Stimulated activated memory B cell treated with anti-CD40 and anti-IgM and Interleukin-4, amounts not matched to agents 10 μg/mL and 1 μg/mL and 100 μg/mL, for 72 hours (primary cell): Measurements from ENCODE around the gene AHNAK.
A peak's percentile ranks its signal among the peaks of the same experiment; 100 is the strongest.
"Not testable (repeated sequence)": the region's sequence is repeated elsewhere in the genome, so short reads cannot be mapped to it uniquely, and the experiment has no call there.

ENCODE experiments used
- ATAC-seq: fragments of 150-1000 bp; cut with Tn5 transposase; 2 replicates; pipeline ENCODE4 v1.10.0; 2021
- H3K27ac Mint-ChIP-seq: one replicate; pipeline ENCODE4 v1.8.0; 2022; ENCODE audit warnings: mild to moderate bottlenecking, mixed read lengths
- H3K27me3 Mint-ChIP-seq: one replicate; pipeline ENCODE4 v1.8.0; 2022; ENCODE audit warnings: mixed read lengths
- H3K36me3 Mint-ChIP-seq: one replicate; pipeline ENCODE4 v1.8.0; 2022; ENCODE audit warnings: mixed read lengths
- H3K4me1 Mint-ChIP-seq: one replicate; pipeline ENCODE4 v1.8.0; 2022; ENCODE audit warnings: mixed read lengths
- H3K4me3 Mint-ChIP-seq: one replicate; pipeline ENCODE4 v1.8.0; 2022; ENCODE audit warnings: mild to moderate bottlenecking, moderate library complexity, mixed read lengths
- H3K9me3 Mint-ChIP-seq: one replicate; pipeline ENCODE4 v1.8.0; 2022; ENCODE audit warnings: mixed read lengths

The AHNAK gene

DNA sequence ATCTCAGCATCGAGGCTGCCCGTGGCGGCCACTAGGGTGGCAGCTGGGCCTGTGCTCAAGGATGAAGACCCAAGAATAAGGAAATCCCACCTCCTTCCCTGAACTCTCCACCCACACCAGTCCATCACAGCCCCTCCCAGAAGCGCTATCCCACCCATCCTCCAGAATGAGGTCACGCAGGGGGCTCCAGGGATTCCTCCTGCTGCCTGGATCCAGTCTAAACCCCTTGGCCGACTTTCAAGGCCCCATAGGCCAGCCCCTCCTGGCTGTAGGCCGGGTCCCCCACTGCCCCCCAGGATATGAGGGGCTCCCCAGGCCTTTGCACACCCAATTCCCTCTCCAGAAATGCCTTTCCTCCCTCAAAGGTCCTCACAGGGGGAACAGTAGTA is 146.7 kb downstream of the AHNAK start:
- no peaks in the 10 kb centered on the region for H3K9me3 Mint-ChIP-seq
- H3K36me3 Mint-ChIP-seq, result no peaks in the 10 kb centered on the region
- ATAC-seq, result no peak
- peaks cover 10% of the 10 kb centered on the region for H3K4me1 Mint-ChIP-seq
- no peak overlapping the region for H3K27ac Mint-ChIP-seq
- peaks cover 36% of the 10 kb centered on the region for H3K27me3 Mint-ChIP-seq
- H3K4me3 Mint-ChIP-seq, result no peak overlapping the region

- H3K27ac Mint-ChIP-seq, result no peak overlapping the region
- H3K4me1 Mint-ChIP-seq, result peaks cover 10% of the 10 kb centered on the region
- peaks cover 36% of the 10 kb centered on the region for H3K27me3 Mint-ChIP-seq
- H3K9me3 Mint-ChIP-seq, result no peaks in the 10 kb centered on the region
- H3K36me3 Mint-ChIP-seq, result no peaks in the 10 kb centered on the region
- no peak for ATAC-seq
- H3K4me3 Mint-ChIP-seq, result no peak overlapping the region
Observed at GRCh38 chr11:62399172-62399877, 147.3 kb downstream of the AHNAK start.

DNA sequence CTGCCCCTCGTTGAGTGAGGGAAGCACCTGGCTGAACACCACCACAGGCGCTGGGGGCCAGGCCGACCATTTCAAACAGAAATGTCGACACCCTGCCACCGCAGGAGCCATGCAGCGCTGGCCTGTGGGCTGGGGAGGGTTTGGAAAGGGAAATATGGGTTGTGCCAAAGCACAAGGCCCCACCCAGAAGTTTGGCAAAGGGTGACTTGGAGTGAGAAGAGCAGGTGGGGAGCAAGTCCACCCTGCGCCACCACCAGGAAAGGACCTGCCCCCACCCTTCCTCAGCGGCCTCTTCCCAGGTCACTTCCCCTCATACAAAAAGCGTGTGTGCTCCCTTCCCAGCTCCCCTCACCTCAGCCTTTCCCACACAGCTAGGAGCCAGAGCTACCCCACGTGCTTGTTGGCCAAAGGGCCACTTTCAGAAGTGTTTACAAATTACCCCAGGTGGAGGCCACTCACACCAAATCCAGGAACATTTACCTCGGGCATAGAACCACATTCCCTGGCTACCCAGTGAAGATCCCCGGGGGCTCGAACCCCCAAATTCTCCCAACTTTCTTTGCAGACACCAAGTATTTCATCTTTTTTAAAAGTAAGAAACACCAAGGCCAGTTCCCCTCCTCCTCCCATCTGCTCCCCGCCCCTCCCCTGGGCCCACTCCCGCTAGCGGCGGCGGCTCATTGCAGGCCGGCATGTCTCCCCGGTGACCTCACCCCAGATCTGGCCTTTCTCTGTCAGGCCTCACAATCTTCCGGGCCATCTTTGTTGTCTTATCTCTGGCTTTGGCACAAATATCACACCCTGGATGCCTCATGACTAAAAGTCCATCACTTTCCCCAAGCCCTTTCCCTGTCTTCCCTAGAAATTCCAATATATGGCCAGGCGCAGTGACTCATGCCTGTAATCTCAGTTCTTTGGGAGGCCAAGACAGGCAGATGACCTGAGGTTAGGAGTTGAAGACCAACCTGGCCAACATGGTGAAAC is 148.3 kb downstream of the AHNAK start:
- Mint-ChIP-seq H3K4me1 (peaks cover 10% of the 10 kb centered on the region), H3K27me3 (peaks cover 36% of the 10 kb centered on the region), H3K36me3 (no peaks in the 10 kb centered on the region), H3K4me3 (no peak overlapping the region), H3K9me3 (no peaks in the 10 kb centered on the region), H3K27ac (no peak overlapping the region)
- no peak for ATAC-seq

DNA sequence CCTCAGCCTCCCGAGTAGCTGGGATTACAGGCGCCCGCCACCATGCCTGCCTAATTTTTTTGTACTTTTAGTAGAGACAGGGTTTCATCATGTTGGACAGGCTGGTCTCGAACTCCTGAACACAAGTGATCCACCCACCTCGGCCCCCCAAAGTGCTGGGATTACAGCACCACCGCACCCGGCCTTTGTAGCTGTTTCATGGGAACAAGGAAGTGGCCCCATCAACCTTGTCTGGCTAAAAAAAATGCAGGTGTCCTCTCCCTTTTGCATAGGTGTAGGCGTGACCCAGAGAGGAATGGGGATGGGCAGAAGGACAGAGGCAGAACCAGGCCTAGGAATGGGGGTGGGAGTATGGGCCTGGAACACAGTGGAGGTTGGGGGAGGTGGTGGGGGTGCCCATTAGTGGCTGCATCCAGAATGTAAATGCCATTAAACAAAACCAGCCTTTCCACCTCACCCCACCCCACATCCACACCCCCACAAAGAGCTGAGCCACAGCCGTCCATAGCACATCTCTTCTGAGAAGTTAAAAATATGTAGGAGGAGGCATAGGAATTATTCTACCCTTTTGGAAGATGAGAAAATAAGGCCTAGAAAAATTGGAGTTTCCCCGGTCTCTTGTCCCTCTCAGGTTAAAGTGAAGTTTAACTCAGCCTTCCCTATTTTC is 150.6 kb downstream of the AHNAK start:
- Mint-ChIP-seq H3K27me3 (peaks cover 24% of the 10 kb centered on the region), H3K36me3 (no peaks in the 10 kb centered on the region), H3K4me3 (no peak overlapping the region), H3K27ac (no peak overlapping the region), H3K9me3 (no peaks in the 10 kb centered on the region), H3K4me1 (no peaks in the 10 kb centered on the region)
- ATAC-seq, result no peak

- no peaks in the 10 kb centered on the region for H3K36me3 Mint-ChIP-seq
- H3K9me3 Mint-ChIP-seq, result no peaks in the 10 kb centered on the region
- H3K27ac Mint-ChIP-seq, result no peak overlapping the region
- peak; percentile 84 for ATAC-seq
- no peaks in the 10 kb centered on the region for H3K4me1 Mint-ChIP-seq
- no peak overlapping the region for H3K4me3 Mint-ChIP-seq
- peaks cover 21% of the 10 kb centered on the region for H3K27me3 Mint-ChIP-seq
Observed at GRCh38 chr11:62394825-62395538, 151.6 kb downstream of the AHNAK start.

- ATAC-seq, result no peak
- Mint-ChIP-seq H3K27me3 (peaks cover 9% of the 10 kb centered on the region), H3K4me3 (no peak overlapping the region), H3K27ac (no peak overlapping the region), H3K36me3 (no peaks in the 10 kb centered on the region), H3K4me1 (no peaks in the 10 kb centered on the region), H3K9me3 (no peaks in the 10 kb centered on the region)
Observed at GRCh38 chr11:62393735-62394134, 152.9 kb downstream of the AHNAK start.

DNA sequence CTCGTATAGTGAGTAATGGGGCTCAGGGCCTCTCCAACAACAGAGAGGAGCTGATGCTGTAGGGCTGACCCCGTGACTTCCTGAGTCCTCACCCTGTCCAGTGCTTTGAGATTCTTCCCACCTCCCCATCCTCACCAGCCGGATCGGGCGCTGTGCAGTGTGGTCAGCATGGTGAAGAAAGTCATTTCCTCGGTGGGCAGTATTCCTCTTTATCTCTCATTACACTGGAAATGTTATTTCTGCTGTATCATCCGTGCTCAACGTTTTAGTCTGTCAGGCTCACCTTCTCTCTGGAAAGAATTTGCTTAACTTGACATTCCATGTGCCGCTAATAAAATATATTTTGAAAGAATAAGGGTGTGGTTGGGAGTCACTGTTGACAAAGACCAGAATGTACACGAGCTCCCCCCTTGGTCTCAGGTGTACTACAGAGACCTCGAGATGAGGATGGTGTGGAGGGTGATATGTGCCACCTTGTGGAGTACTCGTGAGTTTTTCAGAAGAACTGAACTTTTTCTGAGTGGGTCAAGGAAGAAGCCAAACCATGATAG is 153.5 kb downstream of the AHNAK start:
- Mint-ChIP-seq H3K9me3 (no peaks in the 10 kb centered on the region), H3K4me3 (no peak overlapping the region), H3K4me1 (no peaks in the 10 kb centered on the region), H3K36me3 (no peaks in the 10 kb centered on the region), H3K27me3 (peaks cover 3% of the 10 kb centered on the region), H3K27ac (no peak overlapping the region)
- peak; percentile 58 for ATAC-seq

- no peaks in the 10 kb centered on the region for H3K9me3 Mint-ChIP-seq
Observed at GRCh38 chr11:62392506-62392905, 154.1 kb downstream of the AHNAK start.

DNA sequence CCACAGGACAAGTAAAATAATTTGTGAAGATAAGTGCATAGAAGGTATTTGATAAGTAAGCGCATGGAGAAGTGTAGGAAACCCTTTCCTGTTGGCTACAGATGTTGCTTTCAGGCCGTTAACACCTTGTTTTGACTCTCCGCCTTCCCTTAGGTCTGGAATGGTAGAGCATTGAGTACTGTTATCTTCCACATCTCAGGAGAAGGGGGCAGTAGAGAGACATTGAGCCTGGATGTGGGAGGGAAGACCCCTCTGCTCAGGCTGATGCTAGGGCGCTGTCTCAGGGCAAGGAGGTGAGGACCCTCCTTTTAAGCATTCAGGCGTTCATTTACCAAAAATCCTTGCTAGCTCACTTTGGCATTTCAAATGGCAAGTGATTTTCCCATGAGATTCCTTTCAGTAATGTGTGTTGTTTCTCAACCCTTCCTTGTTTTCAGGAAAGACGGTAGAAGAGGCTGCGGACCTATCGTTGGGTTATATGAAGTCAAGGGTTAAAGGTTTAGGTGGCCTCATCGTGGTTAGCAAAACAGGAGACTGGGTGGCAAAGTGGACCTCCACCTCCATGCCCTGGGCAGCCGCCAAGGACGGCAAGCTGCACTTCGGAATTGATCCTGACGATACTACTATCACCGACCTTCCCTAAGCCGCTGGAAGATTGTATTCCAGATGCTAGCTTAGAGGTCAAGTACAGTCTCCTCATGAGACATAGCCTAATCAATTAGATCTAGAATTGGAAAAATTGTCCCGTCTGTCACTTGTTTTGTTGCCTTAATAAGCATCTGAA is 154.8 kb downstream of the AHNAK start:
- Mint-ChIP-seq H3K27me3 (no peaks in the 10 kb centered on the region), H3K4me3 (no peak overlapping the region), H3K9me3 (no peaks in the 10 kb centered on the region), H3K36me3 (no peaks in the 10 kb centered on the region), H3K4me1 (no peaks in the 10 kb centered on the region), H3K27ac (no peak overlapping the region)
- no peak for ATAC-seq

More at GRCh38 chr11:62392506-62392905, 154.1 kb downstream of the AHNAK start:
- Mint-ChIP-seq H3K4me3 (no peak overlapping the region), H3K27ac (no peak overlapping the region), H3K36me3 (no peaks in the 10 kb centered on the region), H3K4me1 (no peaks in the 10 kb centered on the region), H3K27me3 (no peaks in the 10 kb centered on the region)
- no peak for ATAC-seq

DNA sequence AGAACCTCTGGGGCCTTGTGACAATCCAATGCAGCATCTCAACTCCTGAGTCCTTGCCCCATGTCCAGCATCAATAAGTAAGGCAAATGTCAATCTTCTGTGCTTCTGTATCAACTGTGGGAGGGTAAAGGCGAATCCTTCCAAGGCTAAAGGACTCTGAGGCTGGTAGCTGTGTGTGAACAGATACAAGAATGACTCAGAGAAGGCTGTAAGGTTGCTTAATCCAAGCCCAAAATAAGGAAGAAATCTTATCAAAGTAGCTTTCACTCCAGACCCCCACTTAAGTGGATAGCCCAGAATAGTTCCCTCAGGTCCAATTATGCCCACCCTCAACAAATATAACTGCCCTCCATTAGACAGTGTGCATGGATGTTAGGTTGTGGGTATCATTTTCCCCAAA is 155.9 kb downstream of the AHNAK start:
- H3K27me3 Mint-ChIP-seq, result no peaks in the 10 kb centered on the region
- no peaks in the 10 kb centered on the region for H3K9me3 Mint-ChIP-seq
- ATAC-seq, result no peak
- H3K36me3 Mint-ChIP-seq, result no peaks in the 10 kb centered on the region
- H3K4me1 Mint-ChIP-seq, result no peaks in the 10 kb centered on the region
- H3K27ac Mint-ChIP-seq, result no peak overlapping the region
- H3K4me3 Mint-ChIP-seq, result no peak overlapping the region

GRCh38 chr11:62390237-62390636 is 156.4 kb downstream of the AHNAK start:
- no peak for ATAC-seq
- H3K27me3 Mint-ChIP-seq, result no peaks in the 10 kb centered on the region
- no peak overlapping the region for H3K4me3 Mint-ChIP-seq
- H3K27ac Mint-ChIP-seq, result no peak overlapping the region
- no peaks in the 10 kb centered on the region for H3K4me1 Mint-ChIP-seq
- no peaks in the 10 kb centered on the region for H3K9me3 Mint-ChIP-seq
- no peaks in the 10 kb centered on the region for H3K36me3 Mint-ChIP-seq

- Mint-ChIP-seq H3K27me3 (no peaks in the 10 kb centered on the region), H3K27ac (no peak overlapping the region), H3K36me3 (no peaks in the 10 kb centered on the region), H3K9me3 (no peaks in the 10 kb centered on the region), H3K4me1 (no peaks in the 10 kb centered on the region), H3K4me3 (no peak overlapping the region)
- no peak for ATAC-seq
Observed at GRCh38 chr11:62388999-62389398, 157.6 kb downstream of the AHNAK start.

GRCh38 chr11:62387381-62387780 is 159.2 kb downstream of the AHNAK start:
- ATAC-seq, result no peak
- H3K27ac Mint-ChIP-seq, result no peak overlapping the region
- H3K36me3 Mint-ChIP-seq, result no peaks in the 10 kb centered on the region
- H3K27me3 Mint-ChIP-seq, result no peaks in the 10 kb centered on the region
- H3K4me3 Mint-ChIP-seq, result no peak overlapping the region
- no peaks in the 10 kb centered on the region for H3K4me1 Mint-ChIP-seq
- H3K9me3 Mint-ChIP-seq, result no peaks in the 10 kb centered on the region

GRCh38 chr11:62386083-62386482 is 160.5 kb downstream of the AHNAK start:
- not testable (repeated sequence) for H3K4me1 Mint-ChIP-seq, H3K27ac Mint-ChIP-seq, H3K36me3 Mint-ChIP-seq, H3K4me3 Mint-ChIP-seq, H3K27me3 Mint-ChIP-seq, ATAC-seq, H3K9me3 Mint-ChIP-seq
